Endometrial microvascular endothelial cells (primary cell): Measurements from ENCODE around the gene DEK. TPM values are rescaled to one million over a fixed set of nuclear protein-coding genes. Genes with fewer than 3 reads are reported as not detected.
"Not testable (repeated sequence)": the region's sequence is repeated elsewhere in the genome, so short reads cannot be mapped to it uniquely, and the experiment has no call there.

Source experiments
- in situ Hi-C: cut with HindIII; loops from 2 replicates; pipeline ENCODE4 v1.10.0; 2017; ENCODE audit warnings: low sequenced_read_pairs, low pct_unique_long_range_greater_than_20kb; ENCODE audit errors: inconsistent ontology term
- total RNA-seq: library from RNA; depleted of rRNA; stranded (reverse); fragments of >200 nt; gene quantifications from one replicate; pipeline ENCODE4 v1.2.3, GENCODE V29; 2015; ENCODE audit errors: inconsistent ontology term

Gene DEK
- total RNA-seq, 1 donor from 2014 or later: 92.3 TPM

DNA sequence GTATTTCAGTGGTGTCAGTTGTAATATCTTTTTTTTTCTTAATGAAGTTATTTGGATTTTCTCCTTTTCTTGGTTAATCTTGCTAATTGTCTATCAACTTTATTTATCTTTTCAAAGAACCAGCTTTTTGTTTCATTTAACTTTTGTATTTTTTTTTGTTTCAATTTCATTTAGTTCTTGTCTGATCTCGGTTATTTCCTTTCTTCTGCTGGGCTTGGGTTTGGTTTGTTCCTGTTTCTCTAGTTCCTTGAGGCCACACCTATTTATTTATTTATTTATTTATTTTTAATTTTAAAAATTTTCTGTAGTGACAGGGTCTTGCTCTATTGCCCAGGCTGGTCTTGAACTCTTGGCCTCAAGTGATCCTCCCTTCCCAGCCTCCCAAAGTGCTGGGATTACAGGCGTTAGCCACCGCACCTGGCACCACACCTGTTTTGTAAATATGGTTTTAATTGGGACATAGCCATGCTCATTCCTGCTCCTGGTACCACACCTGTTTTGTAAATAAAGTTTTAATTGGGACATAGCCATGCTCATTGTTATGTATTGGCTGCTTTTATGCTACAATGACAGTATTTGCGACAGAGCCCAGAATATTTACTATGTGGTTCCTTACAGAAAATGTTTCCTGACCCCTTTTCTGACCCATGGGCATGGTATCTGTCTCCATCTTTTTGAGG is 86.9 kb downstream of the DEK start:
- in situ Hi-C loops: no loop called here

DNA sequence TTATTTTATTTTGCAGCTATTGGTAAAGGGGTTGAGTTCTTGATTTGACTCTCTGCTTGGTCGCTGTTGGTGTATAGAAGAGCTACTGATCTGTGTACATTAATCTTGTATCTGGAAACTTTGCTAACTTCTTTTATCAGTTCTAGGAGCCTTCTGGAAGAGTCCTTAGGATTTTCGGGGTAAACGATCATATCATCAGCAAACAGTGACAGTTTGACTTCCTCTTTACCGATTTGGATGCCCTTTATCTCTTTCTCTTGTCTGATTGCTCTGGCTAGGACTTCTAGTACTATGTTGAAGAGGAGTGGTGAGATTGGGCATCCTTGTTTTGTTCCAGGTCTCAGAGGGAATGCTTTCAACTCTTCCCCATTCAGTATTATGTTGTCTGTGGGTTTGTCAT is 88.1 kb downstream of the DEK start:
- in situ Hi-C loops: not testable (repeated sequence)

Other genes starting within 250 kb of the DEK start
- 2.0 TPM for gene NHLRC1, start 141.9 kb downstream of the DEK start, total RNA-seq
- 21.4 TPM for gene TPMT, start 109.5 kb downstream of the DEK start, total RNA-seq
- gene KDM1B, start 109.1 kb downstream of the DEK start, total RNA-seq: 14.0 TPM
- 269 TPM for gene RNF144B, start 122.8 kb upstream of the DEK start, total RNA-seq